Ovary (tissue), 3 donors: ENCODE measurements around the gene TMEM213.

ENCODE experiments used
- EP300 ChIP-seq: sonication (generic); formaldehyde crosslinking; IDR thresholded peaks from one replicate; pipeline ENCODE4 v1.6.1; 2017; ENCODE audit warnings: antibody characterized with exemption
- TF ChIP-seq, protein P1 (sequence below), 3 donors: fragments of 450-650 bp in 2 of 3; fragments of 200-600 bp in 1 of 3; IDR thresholded peaks; one replicate each; pipeline versions ENCODE4 v1.5.1 to v1.8.0; 2016 to 2022; ENCODE audit warnings: antibody characterized with exemption in 3 of 3, mild to moderate bottlenecking in 1 of 3
- donor health status: DM: no; HTN: no; CAD: no.

DNA sequence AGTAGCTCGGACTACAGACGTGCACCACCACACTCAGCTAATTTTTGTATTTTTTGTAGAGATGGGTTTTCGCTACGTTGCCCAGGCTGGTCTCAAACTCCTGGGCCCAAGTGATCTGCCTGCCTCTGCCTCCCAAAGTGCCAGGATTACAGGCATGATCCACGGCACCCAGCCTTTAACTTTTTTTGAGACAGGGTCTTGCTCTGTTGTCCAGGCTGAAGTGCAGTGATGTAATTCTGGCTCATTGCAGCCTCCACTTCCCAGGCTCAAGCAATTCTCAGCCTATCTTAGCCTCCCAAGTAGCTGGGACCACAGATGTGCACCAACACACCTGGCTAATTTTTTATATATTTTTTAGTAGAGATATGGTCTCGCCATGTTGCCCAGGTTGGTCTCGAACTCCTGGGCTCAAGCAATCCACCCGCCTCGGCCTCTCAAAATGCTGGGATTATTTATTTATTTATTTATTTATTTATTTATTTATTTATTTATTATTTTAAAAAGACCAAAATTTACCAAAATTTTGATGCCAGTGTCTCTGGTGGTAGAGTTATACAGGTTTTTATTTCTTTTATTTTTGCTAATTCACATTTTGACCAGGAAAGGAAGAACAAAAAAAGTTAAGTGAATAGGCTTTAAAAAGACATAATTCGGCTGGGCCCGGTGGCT, 25.2 kb downstream of the TMEM213 start:
- TF ChIP-seq, protein P1, sequence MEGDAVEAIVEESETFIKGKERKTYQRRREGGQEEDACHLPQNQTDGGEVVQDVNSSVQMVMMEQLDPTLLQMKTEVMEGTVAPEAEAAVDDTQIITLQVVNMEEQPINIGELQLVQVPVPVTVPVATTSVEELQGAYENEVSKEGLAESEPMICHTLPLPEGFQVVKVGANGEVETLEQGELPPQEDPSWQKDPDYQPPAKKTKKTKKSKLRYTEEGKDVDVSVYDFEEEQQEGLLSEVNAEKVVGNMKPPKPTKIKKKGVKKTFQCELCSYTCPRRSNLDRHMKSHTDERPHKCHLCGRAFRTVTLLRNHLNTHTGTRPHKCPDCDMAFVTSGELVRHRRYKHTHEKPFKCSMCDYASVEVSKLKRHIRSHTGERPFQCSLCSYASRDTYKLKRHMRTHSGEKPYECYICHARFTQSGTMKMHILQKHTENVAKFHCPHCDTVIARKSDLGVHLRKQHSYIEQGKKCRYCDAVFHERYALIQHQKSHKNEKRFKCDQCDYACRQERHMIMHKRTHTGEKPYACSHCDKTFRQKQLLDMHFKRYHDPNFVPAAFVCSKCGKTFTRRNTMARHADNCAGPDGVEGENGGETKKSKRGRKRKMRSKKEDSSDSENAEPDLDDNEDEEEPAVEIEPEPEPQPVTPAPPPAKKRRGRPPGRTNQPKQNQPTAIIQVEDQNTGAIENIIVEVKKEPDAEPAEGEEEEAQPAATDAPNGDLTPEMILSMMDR (IDR thresholded peaks at IDR 0.05): no peak
- no peak for TF ChIP-seq EP300
